HEK293 (cell line): Measurements from ENCODE around the gene RPAP3.

ENCODE experiments used
- CTCF ChIA-PET: fragments of 350-600 bp; formaldehyde crosslinking; extraction: SDS; loops from one replicate; lab custom pipeline; 2021; ENCODE audit warnings: antibody characterized with exemption; lab: Yijun Ruan, JAX
- POLR2A ChIA-PET: fragments of 300-600 bp; formaldehyde crosslinking; extraction: SDS; loops from one replicate; lab custom pipeline; 2020; ENCODE audit warnings: antibody characterized with exemption, inconsistent platforms; lab: Yijun Ruan, JAX
- H3K27ac ChIP-seq: fragments of 200-500 bp; sonication (Bioruptor generic); 2 replicates; pipeline ENCODE4 v1.5.1; 2014; ENCODE audit warnings: low read depth, low read length, control low read depth, inconsistent platforms; ENCODE audit errors: extremely low read depth
- H3K36me3 ChIP-seq, 2 experiments: fragments of 200-500 bp in 1 of 2; sonication (Bioruptor generic) in 1 of 2; 1 replicate in 1 of 2; 2 replicates in 1 of 2; pipeline ENCODE4 v1.5.1; 2014 to 2017; ENCODE audit warnings: inconsistent platforms in 2 of 2, low read length in 2 of 2; ENCODE audit not compliant: control insufficient read depth in 2 of 2, insufficient read depth in 1 of 2
- H3K4me1 ChIP-seq: fragments of 200-500 bp; sonication (Bioruptor generic); 2 replicates; pipeline ENCODE4 v1.5.1; 2014; ENCODE audit warnings: mild to moderate bottlenecking, low read length, inconsistent platforms; ENCODE audit not compliant: control insufficient read depth, insufficient read depth
- H3K4me3 ChIP-seq: 2 replicates; pipeline ENCODE4 v1.5.1; 2011; ENCODE audit warnings: low read depth, mild to moderate bottlenecking, control low read depth, low read length, moderate library complexity
- H3K9me3 ChIP-seq: fragments of 200-500 bp; sonication (Bioruptor generic); 2 replicates; pipeline ENCODE4 v1.5.1; 2014; ENCODE audit warnings: low read depth, low read length, inconsistent platforms; ENCODE audit not compliant: control insufficient read depth, insufficient read depth
- ATF2 ChIP-seq: fragments of 450-650 bp; formaldehyde crosslinking; IDR thresholded peaks from 2 replicates; pipeline ENCODE4 v1.5.1; 2016; ENCODE audit warnings: missing biosample characterization, missing genetic modification characterization, low read depth
- BCL11B ChIP-seq: fragments of 450-650 bp; formaldehyde crosslinking; IDR thresholded peaks from 2 replicates; pipeline ENCODE4 v1.5.1; 2016; ENCODE audit warnings: low read depth, missing biosample characterization, missing genetic modification characterization
- KLF7 ChIP-seq: fragments of 450-650 bp; formaldehyde crosslinking; IDR thresholded peaks from 2 replicates; pipeline ENCODE4 v1.5.1; 2016; ENCODE audit warnings: missing biosample characterization, missing genetic modification characterization, borderline replicate concordance
- KLF8 ChIP-seq: fragments of 450-650 bp; formaldehyde crosslinking; IDR thresholded peaks from 2 replicates; pipeline ENCODE4 v1.5.1; 2016; ENCODE audit warnings: missing biosample characterization, missing genetic modification characterization
- KLF9 ChIP-seq: fragments of 450-650 bp; formaldehyde crosslinking; IDR thresholded peaks from 2 replicates; pipeline ENCODE4 v1.5.1; 2016; ENCODE audit warnings: missing biosample characterization, missing genetic modification characterization, low read depth
- REPIN1 ChIP-seq: fragments of 450-650 bp; formaldehyde crosslinking; IDR thresholded peaks from 2 replicates; pipeline ENCODE4 v1.5.1; 2017; ENCODE audit warnings: missing biosample characterization, missing genetic modification characterization, low read depth
- SP3 ChIP-seq: fragments of 450-650 bp; formaldehyde crosslinking; IDR thresholded peaks from 2 replicates; pipeline ENCODE4 v1.5.1; 2016; ENCODE audit warnings: missing biosample characterization, missing genetic modification characterization
- ZNF10 ChIP-seq: fragments of 450-650 bp; formaldehyde crosslinking; IDR thresholded peaks from 2 replicates; pipeline ENCODE4 v1.5.1; 2017; ENCODE audit warnings: missing biosample characterization, missing genetic modification characterization
- ZNF121 ChIP-seq: fragments of 450-650 bp; formaldehyde crosslinking; IDR thresholded peaks from 2 replicates; pipeline ENCODE4 v1.5.1; 2016; ENCODE audit warnings: missing biosample characterization, missing genetic modification characterization
- ZNF132 ChIP-seq: fragments of 450-650 bp; formaldehyde crosslinking; IDR thresholded peaks from 2 replicates; pipeline ENCODE4 v1.5.1; 2017; ENCODE audit warnings: missing biosample characterization, missing genetic modification characterization, borderline replicate concordance
- ZNF138 ChIP-seq: fragments of 450-650 bp; formaldehyde crosslinking; IDR thresholded peaks from 2 replicates; pipeline ENCODE4 v1.5.1; 2016; ENCODE audit warnings: missing biosample characterization, missing genetic modification characterization, borderline replicate concordance
- ZNF169 ChIP-seq: fragments of 450-650 bp; formaldehyde crosslinking; IDR thresholded peaks from 2 replicates; pipeline ENCODE4 v1.5.1; 2016; ENCODE audit warnings: missing biosample characterization, missing genetic modification characterization
- ZNF214 ChIP-seq: fragments of 450-650 bp; formaldehyde crosslinking; IDR thresholded peaks from 2 replicates; pipeline ENCODE4 v1.5.1; 2017; ENCODE audit warnings: missing biosample characterization, mild to moderate bottlenecking, missing genetic modification characterization, borderline replicate concordance
- ZNF416 ChIP-seq: fragments of 450-650 bp; formaldehyde crosslinking; IDR thresholded peaks from 2 replicates; pipeline ENCODE4 v1.5.1; 2016; ENCODE audit warnings: missing biosample characterization, missing genetic modification characterization
- ZNF473 ChIP-seq: fragments of 450-650 bp; formaldehyde crosslinking; IDR thresholded peaks from 2 replicates; pipeline ENCODE4 v1.5.1; 2017; ENCODE audit warnings: missing biosample characterization, missing genetic modification characterization
- ZNF530 ChIP-seq: fragments of 450-650 bp; formaldehyde crosslinking; IDR thresholded peaks from 2 replicates; pipeline ENCODE4 v1.5.1; 2016; ENCODE audit warnings: low read depth, missing biosample characterization, missing genetic modification characterization
- ZNF600 ChIP-seq: fragments of 450-650 bp; formaldehyde crosslinking; IDR thresholded peaks from 2 replicates; pipeline ENCODE4 v1.5.1; 2016; ENCODE audit warnings: missing biosample characterization, missing genetic modification characterization
- ZNF621 ChIP-seq: fragments of 450-650 bp; formaldehyde crosslinking; IDR thresholded peaks from 2 replicates; pipeline ENCODE4 v1.5.1; 2017; ENCODE audit warnings: missing biosample characterization, missing genetic modification characterization
- ZNF629 ChIP-seq: fragments of 450-650 bp; formaldehyde crosslinking; IDR thresholded peaks from 2 replicates; pipeline ENCODE4 v1.5.1; 2017; ENCODE audit warnings: missing biosample characterization, missing genetic modification characterization
- ZNF658 ChIP-seq: fragments of 450-650 bp; formaldehyde crosslinking; IDR thresholded peaks from 2 replicates; pipeline ENCODE4; 2016; ENCODE audit warnings: missing biosample characterization, missing genetic modification characterization
- ZSCAN23 ChIP-seq: fragments of 450-650 bp; formaldehyde crosslinking; IDR thresholded peaks from 2 replicates; pipeline ENCODE4 v1.5.1; 2016; ENCODE audit warnings: missing biosample characterization, missing genetic modification characterization
- ZSCAN30 ChIP-seq: fragments of 450-650 bp; IDR thresholded peaks from 2 replicates; pipeline ENCODE4 v1.5.1; 2018; ENCODE audit warnings: missing biosample characterization, mild to moderate bottlenecking, missing genetic modification characterization, moderate library complexity
- ZSCAN5A ChIP-seq: fragments of 450-650 bp; formaldehyde crosslinking; IDR thresholded peaks from 2 replicates; pipeline ENCODE4 v1.5.1; 2016; ENCODE audit warnings: missing biosample characterization, missing genetic modification characterization

RPAP3 gene

GRCh38 chr12:47617476-47617875 lies 88.4 kb downstream of the RPAP3 start:
- Histone ChIP-seq H3K27ac (no peak overlapping the region), H3K36me3 (peaks cover 0 to 7% of the 10 kb centered on the region in 2 experiments; a peak in 1 of 3 replicates), H3K4me1 (no peaks in the 10 kb centered on the region), H3K4me3 (no peak overlapping the region), H3K9me3 (no peaks in the 10 kb centered on the region)
- ChIA-PET POLR2A (no interaction called here), CTCF (interaction anchor here (0.6 kb wide), 1 partner anchor 100 kb away, joined by 3 read pairs; no protein-coding TSS in a partner anchor)
- no peak for TF ChIP-seq ZSCAN23 (tag by site-specific recombination)
- TF ChIP-seq ZSCAN30 (tag by site-specific recombination) = no peak
- TF ChIP-seq ZNF121 (tag by site-specific recombination) = no peak
- TF ChIP-seq REPIN1 (tag by site-specific recombination) = no peak
- TF ChIP-seq ZNF138 (tag by site-specific recombination) = no peak
- TF ChIP-seq KLF9 (tag by site-specific recombination) = no peak
- no peak for TF ChIP-seq ZNF10 (tag by site-specific recombination)
- no peak for TF ChIP-seq KLF8
- no peak for TF ChIP-seq ZNF658 (tag by site-specific recombination)
- no peak for TF ChIP-seq ZNF600 (tag by site-specific recombination)
- TF ChIP-seq ZNF132 (tag by site-specific recombination) = no peak

GRCh38 chr12:47616440-47616839 lies 89.4 kb downstream of the RPAP3 start:
- Histone ChIP-seq H3K4me1 (no peaks in the 10 kb centered on the region), H3K27ac (no peak overlapping the region), H3K9me3 (no peaks in the 10 kb centered on the region), H3K4me3 (no peak overlapping the region), H3K36me3 (peaks cover 0 to 7% of the 10 kb centered on the region in 2 experiments; a peak in 1 of 3 replicates)
- TF ChIP-seq ZNF621 (tag by site-specific recombination) = no peak
- peak; percentile 80 for TF ChIP-seq ATF2 (tag by site-specific recombination)
- ChIA-PET POLR2A (no interaction called here), CTCF (interaction anchor here (1.6 kb wide), 1 partner anchor 21 kb away, joined by 5 read pairs; no protein-coding TSS in a partner anchor)

GRCh38 chr12:47615711-47616110 lies 90.1 kb downstream of the RPAP3 start:
- no peak overlapping the region for H3K27ac ChIP-seq
- TF ChIP-seq ZNF629 (tag by site-specific recombination) (no peak), ZNF530 (tag by site-specific recombination) (no peak), ZNF416 (tag by site-specific recombination) (no peak)
- POLR2A ChIA-PET = no interaction called here
- H3K4me1 ChIP-seq = no peaks in the 10 kb centered on the region
- CTCF ChIA-PET = interaction anchor here (0.7 to 1.6 kb wide), 2 partner anchors 22 to 100 kb away, joined by 4 to 5 read pairs; no protein-coding TSS in a partner anchor
- no peak overlapping the region for H3K4me3 ChIP-seq
- H3K36me3 ChIP-seq = peaks cover 0 to 7% of the 10 kb centered on the region in 2 experiments; a peak in 1 of 3 replicates
- no peaks in the 10 kb centered on the region for H3K9me3 ChIP-seq

- ChIA-PET CTCF (no interaction called here), POLR2A (no interaction called here)
- Histone ChIP-seq H3K4me3 (no peak overlapping the region), H3K9me3 (no peaks in the 10 kb centered on the region), H3K27ac (no peak overlapping the region), H3K36me3 (peaks cover 0 to 7% of the 10 kb centered on the region in 2 experiments; a peak in 1 of 3 replicates), H3K4me1 (no peaks in the 10 kb centered on the region)
- TF ChIP-seq SP3 (tag by site-specific recombination) (no peak), ZNF473 (no peak), KLF7 (no peak), ZNF214 (tag by site-specific recombination) (no peak), BCL11B (tag by site-specific recombination) (no peak), ZNF169 (tag by site-specific recombination) (no peak), ZSCAN5A (tag by site-specific recombination) (no peak)
These were observed 91.3 kb downstream of the RPAP3 start for GRCh38 chr12:47614521-47614920.
